Stimulated activated CD8-positive, alpha-beta memory T cell treated with anti-CD3 and anti-CD28 coated beads, Interleukin-15, amount 100 ng/mL, for 24 hours (primary cell): Measurements from ENCODE around the gene LAMA5.
"Not testable (repeated sequence)": the region's sequence is repeated elsewhere in the genome, so short reads cannot be mapped to it uniquely, and the experiment has no call there.

Source experiments
- DNase-seq: peaks from one replicate; pipeline ENCODE4 v3.0.0-alpha.2; 2020; ENCODE audit warnings: low read depth

The LAMA5 gene

GRCh38 chr20:62390317-62391164, 23.4 kb upstream of the LAMA5 start:
- DNase-seq, result no peak

GRCh38 chr20:62389601-62390087, 22.5 kb upstream of the LAMA5 start:
- DNase-seq, result no peak

GRCh38 chr20:62388839-62389600, 21.9 kb upstream of the LAMA5 start:
- no peak for DNase-seq

GRCh38 chr20:62387933-62388635, 21.0 kb upstream of the LAMA5 start:
- DNase-seq, result no peak

- no peak for DNase-seq
Measured at GRCh38 chr20:62387219-62387913, 20.3 kb upstream of the LAMA5 start.

GRCh38 chr20:62386383-62387218, 19.5 kb upstream of the LAMA5 start, which contains the start of gene RPS21:
RPS21 (plus strand) TSS chr20:62387103; CDS start chr20:62387339, 236 bp downstream.
- DNase-seq, result peak; percentile 92

GRCh38 chr20:62382306-62383198, 15.4 kb upstream of the LAMA5 start:
- no peak for DNase-seq

GRCh38 chr20:62381842-62382241, 14.7 kb upstream of the LAMA5 start:
- no peak for DNase-seq

GRCh38 chr20:62381202-62381797, 14.2 kb upstream of the LAMA5 start:
- no peak for DNase-seq

- DNase-seq, result no peak
Measured at GRCh38 chr20:62378215-62378614, 11.1 kb upstream of the LAMA5 start.

- no peak for DNase-seq
Measured at GRCh38 chr20:62377615-62378178, 10.6 kb upstream of the LAMA5 start.

- no peak for DNase-seq
Measured at GRCh38 chr20:62377064-62377461, 10.0 kb upstream of the LAMA5 start.

GRCh38 chr20:62376112-62377063, 9.3 kb upstream of the LAMA5 start:
- no peak for DNase-seq

GRCh38 chr20:62374331-62375152, 7.4 kb upstream of the LAMA5 start:
- DNase-seq, result no peak

GRCh38 chr20:62373631-62374179, 6.6 kb upstream of the LAMA5 start:
- DNase-seq, result not testable (repeated sequence)
